NCI-H1092 (cell line): ENCODE data around the gene CHST11.
A peak's percentile ranks its signal among the peaks of the same experiment; 100 is the strongest.

Experiments
- DNase-seq: peaks from one replicate; lab custom pipeline; 2025; lab: John Stamatoyannopoulos, UW

Gene CHST11

GRCh38 chr12:104673696-104674482 lies 217.1 kb downstream of the CHST11 start:
- no peak for DNase-seq

GRCh38 chr12:104676636-104677035 lies 219.9 kb downstream of the CHST11 start:
- DNase-seq: no peak

- DNase-seq: no peak
Observed at GRCh38 chr12:104677441-104678089, 220.8 kb downstream of the CHST11 start.

GRCh38 chr12:104680070-104680469 lies 223.3 kb downstream of the CHST11 start:
- DNase-seq: peak; percentile 15

GRCh38 chr12:104680491-104680890 lies 223.7 kb downstream of the CHST11 start:
- DNase-seq: no peak

GRCh38 chr12:104681012-104681690 lies 224.4 kb downstream of the CHST11 start:
- no peak for DNase-seq

- no peak for DNase-seq
Observed at GRCh38 chr12:104682790-104683279, 226.1 kb downstream of the CHST11 start.

GRCh38 chr12:104683831-104684503 lies 227.2 kb downstream of the CHST11 start:
- DNase-seq: no peak

GRCh38 chr12:104684884-104685283 lies 228.1 kb downstream of the CHST11 start:
- no peak for DNase-seq

- DNase-seq: no peak
Observed at GRCh38 chr12:104685366-104685765, 228.6 kb downstream of the CHST11 start.

GRCh38 chr12:104686196-104686595 lies 229.4 kb downstream of the CHST11 start:
- no peak for DNase-seq

GRCh38 chr12:104687823-104688573 lies 231.2 kb downstream of the CHST11 start:
- no peak for DNase-seq

- no peak for DNase-seq
Observed at GRCh38 chr12:104689635-104690034, 232.9 kb downstream of the CHST11 start.

GRCh38 chr12:104691721-104692556 lies 235.2 kb downstream of the CHST11 start:
- no peak for DNase-seq

- no peak for DNase-seq
Observed at GRCh38 chr12:104692557-104693218, 235.9 kb downstream of the CHST11 start.

GRCh38 chr12:104693493-104693892 lies 236.7 kb downstream of the CHST11 start:
- no peak for DNase-seq

- DNase-seq: no peak
Observed at GRCh38 chr12:104694161-104694560, 237.4 kb downstream of the CHST11 start.

GRCh38 chr12:104694711-104695110 lies 238.0 kb downstream of the CHST11 start:
- DNase-seq: no peak

- peak; percentile 77 for DNase-seq
Observed at GRCh38 chr12:104695453-104696148, 238.9 kb downstream of the CHST11 start.
